GM21576 (cell line): ENCODE measurements around the gene LRP1B.

Source experiments
- ATAC-seq: cut with Tn5 transposase; IDR thresholded peaks from one replicate; pipeline ENCODE4 v1.9.1; 2021; ENCODE audit warnings: mild to moderate bottlenecking, moderate library complexity; ENCODE audit not compliant: unreplicated experiment

Gene LRP1B

DNA sequence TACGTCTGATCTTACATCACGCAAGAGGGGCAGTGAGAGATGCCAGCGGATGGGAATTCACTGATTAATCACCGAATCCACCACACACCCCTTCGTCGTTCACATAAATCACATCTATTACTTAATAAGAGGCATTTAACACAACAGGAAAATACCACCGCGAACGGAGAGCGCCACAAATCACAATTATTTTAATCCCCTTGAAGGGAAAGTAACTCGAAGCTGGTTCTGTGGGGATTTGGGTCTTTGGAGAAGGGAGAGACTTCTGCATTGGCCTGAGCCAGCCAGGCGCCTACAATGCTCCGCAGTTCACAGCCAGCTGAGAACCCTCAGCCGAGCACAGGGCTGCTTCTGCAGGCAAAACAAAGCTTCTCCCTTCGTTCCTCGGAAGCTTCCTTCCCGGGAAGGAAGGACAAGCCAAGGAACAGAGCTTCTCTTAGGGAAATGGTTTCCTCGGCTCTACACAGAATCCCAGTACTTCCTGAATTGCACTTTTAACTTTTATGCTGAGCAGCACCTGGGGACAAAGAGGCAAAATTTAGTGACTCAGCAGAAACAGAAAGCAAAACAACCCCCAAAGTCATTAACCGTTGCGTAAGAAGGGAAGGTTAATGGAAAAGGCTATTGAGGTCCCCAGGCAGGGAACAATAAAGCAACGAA is at the start of gene LRP1B:
TSS of gene LRP1B (minus strand) at position 7 of the 660 bp plus-strand sequence. CDS start 287 bp downstream, outside the sequence.
- ATAC-seq: peak; percentile 49

DNA sequence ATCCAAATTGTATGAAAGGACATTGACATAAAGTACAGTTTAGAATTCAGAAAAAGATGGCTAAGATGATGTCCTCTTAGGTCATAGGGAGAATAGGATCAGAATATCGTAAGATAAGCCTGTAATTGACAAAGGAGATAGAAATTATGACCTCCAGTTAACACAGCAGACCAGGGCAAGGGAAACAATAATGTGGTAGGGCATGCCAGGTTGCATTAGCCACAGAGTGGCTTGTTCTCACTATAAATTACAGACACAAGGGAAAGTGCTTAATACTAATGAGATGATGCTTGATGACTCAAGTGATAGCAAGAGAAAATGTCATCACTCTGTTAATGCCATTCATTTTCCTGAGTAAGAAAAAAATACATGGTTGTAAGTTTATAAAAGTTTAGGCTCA is 48.9 kb upstream of the LRP1B start:
- no peak for ATAC-seq

DNA sequence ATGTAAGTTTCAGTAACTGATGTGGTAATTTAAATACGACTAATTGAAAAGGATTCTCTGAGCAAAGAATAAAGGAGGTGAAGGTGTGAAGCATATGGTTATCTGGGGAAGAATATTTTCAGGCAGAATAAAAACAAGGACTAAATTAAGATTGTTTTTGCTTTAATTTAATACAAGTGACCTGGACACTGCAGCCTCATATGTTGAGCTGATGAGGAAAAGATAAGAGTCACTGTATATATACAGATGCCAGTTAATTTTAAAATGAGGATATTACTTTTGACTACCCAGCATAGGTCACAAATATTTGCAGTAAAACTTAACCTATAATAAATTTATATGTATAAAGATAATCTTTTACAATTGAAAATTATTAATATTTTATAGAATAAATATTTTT is 47.8 kb upstream of the LRP1B start:
- ATAC-seq: no peak

DNA sequence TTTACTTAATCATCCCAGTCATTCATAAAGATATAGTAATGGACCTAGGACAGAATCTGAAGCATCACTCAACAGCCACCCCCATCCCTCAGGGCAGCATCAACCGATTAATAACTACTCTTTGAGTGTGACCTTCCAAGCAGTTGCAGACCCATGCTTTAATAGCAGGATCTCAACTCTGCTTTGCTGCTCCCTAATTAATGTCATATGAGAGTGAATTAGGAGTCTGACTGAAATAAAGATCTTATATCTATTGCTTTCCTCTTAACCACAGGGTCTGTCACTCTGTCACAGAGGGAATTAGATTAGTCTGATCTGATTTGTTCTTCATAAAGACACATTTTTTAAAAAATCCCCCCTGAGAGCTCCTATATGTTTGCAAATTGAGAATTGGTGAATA is 46.1 kb upstream of the LRP1B start:
- no peak for ATAC-seq

DNA sequence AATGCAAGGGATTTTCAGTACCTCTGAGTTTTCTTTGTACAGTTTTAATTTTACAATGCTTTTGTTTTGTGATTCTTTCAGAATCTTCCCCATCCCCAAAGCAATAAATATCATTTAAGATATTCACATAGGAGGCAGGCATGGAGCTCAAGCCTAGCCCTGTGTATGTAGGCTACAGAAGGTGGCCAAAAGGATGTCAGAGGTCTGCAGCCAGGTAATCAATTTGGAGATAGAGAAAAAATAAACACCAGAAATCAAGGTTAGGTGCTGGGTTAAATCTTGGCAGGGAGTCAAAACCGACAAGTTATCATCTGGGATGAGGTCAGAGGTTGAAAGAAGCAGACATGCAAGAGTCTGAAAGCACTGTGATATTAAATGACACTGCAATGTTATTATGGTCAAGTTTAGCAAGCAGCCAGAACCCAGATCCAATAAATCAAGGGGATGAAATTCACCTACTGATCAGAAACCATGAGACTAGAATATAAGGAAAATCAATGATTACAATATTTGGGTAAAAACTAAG is 45.1 kb upstream of the LRP1B start:
- ATAC-seq: no peak

DNA sequence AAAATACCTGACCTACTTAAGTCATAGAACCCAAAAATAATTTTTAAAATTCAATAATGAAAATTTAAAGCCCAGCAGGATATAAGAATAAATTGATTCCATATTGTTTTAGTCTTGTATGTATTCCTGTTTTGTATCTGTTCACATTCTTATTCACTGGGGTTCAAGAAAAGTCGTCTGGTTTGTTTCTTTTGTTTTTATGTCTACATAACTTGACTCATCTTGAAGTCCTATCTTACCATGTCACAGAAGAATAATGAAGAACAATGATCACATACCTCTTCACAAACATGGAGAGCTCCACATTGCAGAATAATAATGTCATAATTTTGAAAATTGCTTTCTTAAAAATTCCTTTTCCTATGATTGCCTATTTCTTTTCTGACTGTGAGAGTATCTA is 43.4 kb upstream of the LRP1B start:
- ATAC-seq: no peak

DNA sequence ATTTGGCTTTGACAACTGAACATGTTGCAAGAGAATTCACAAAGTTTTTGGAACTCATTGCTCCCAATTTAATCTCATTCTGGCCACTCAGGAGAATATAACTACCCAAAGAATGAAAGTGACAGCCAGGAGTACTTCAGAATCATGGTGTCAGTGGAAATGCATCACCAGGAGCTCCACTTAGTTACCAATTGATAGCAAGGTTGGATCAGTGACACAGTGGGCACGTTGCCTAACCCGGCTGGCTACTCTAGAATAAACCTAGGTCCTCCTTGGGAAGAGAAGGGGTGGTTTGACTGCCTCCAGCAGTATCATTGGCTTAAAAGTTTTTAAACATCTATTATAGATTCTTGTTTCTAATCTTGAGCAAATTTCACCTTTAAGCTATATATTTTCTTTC is 40.0 kb upstream of the LRP1B start:
- ATAC-seq: no peak

DNA sequence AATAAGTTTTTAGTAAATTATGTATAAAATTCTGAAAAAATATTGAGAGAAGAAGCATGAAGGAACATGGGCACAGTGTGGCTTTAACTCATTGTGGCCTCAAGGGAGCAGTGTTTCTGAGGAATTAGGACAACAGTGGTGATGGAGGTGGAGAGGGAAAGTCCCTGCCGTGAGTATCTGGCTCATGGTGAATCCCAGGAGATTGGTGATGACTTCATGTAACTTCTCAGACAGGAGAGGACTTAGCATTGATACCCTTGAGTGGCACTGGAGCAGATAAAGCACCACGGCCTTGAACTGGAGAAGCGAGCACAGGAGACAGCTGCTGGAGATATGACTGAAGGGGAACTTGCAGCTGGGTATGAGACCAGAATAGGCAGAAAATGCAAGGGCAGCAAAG is 35.0 kb upstream of the LRP1B start:
- ATAC-seq: peak; percentile 96

DNA sequence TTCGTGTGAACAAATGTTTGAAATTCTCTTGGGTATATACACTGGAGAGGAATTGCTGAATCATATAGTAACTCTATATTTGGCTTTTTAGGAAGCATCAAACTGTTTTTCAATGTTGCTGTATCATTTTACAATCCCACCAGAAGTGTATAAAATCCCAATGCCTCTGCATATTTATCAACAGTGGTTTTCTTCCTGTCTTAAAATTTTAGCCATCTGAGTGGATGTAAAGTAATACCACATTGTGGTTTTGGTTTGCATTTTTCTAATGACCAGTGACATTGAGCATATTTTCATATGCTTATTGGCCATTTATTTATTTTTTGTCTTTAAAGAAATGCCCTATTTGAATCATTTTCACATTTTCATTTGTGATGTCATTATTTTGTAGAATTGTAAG is 22.8 kb upstream of the LRP1B start:
- no peak for ATAC-seq

DNA sequence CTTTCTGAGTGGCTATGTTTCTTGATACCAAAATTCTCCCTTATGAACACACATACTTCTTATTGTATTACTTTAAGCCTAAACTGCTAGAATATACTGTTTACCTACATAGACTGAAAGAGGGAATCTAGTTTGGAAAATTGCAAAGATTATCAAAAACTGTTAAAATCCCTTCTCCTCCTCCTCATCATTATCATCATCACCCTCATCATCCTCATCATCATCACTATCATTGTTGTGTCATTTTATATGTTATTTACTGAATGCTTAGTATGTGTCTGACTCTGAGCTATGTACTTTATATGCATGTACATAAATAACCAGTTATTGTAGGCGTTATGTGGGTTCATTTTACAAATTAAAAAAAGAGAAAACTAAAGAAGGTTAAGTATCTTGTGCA is 19.6 kb upstream of the LRP1B start:
- no peak for ATAC-seq

DNA sequence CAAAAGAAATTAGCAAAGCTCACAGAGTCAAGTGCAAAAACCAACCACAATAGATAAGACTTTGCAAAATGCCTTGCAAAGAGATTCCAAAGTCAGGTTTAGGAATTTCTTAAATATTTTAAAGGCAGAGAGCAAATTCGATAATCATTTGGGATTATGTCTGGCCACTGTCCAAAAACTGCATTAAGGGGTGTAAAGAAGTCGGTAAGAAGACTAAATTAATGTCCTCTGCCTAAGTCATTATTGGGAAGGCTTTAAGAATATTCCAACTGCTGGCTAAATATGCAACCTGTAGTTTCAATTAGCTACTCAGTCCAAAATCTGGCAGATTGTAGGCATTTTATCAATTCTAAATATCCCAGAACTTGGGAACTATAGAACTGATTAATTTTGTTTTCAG is 13.7 kb upstream of the LRP1B start:
- ATAC-seq: no peak

DNA sequence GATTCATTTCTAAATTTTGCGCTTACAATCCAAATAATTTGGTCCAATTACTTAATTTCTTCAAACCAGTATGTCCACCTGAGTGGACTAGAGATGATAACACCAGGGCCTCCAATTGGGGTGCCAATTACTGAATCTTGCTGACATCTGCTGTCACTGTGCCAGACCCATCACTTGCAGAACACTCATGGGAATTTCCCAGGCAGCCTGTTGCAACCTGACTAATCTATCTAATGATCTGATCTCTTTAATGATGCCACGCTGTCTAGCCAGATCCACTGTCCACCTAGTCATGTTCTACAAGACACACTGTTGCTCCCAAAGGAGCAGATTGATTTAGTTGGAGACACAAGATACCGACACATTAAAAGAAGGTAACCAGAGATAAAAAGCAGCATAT is 11.8 kb upstream of the LRP1B start:
- no peak for ATAC-seq

DNA sequence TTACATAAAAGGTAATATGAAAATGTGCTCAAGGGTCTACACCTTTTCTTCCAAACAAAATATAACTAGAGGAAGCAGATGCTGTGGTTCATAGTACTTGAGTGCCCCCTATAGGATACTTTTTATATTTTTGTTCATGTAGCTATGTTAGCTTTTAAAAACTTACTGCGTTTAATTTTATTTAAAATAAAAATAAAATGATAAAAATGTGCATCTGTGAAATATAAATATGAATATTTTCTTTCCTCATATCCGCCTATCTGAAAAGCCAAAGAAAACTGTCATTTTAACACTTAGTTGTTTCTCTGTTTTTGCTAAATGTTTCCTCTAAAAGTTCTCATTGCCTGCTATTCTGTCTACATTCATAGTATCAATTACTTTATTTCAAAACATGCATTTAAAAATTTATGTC is 9.6 kb upstream of the LRP1B start:
- ATAC-seq: peak; percentile 63

DNA sequence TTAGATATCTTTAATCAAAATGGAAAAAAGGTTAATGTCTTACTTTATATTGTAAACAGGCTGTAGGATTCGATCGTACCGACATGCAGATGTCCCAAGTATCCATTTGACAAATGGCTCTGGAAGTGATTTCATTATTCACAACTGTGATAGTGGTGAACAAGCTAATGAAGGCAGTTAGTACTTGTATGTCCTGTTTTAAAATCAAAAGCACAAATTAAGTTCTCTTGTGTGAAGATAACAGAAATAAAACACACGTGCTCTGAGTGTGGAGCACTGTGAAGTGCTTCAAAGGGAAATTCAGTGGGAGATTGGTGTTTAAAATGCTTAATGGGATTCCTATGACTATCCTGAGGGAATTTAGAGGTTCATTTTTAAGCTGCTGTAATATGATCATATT is 8.6 kb upstream of the LRP1B start:
- ATAC-seq: no peak

DNA sequence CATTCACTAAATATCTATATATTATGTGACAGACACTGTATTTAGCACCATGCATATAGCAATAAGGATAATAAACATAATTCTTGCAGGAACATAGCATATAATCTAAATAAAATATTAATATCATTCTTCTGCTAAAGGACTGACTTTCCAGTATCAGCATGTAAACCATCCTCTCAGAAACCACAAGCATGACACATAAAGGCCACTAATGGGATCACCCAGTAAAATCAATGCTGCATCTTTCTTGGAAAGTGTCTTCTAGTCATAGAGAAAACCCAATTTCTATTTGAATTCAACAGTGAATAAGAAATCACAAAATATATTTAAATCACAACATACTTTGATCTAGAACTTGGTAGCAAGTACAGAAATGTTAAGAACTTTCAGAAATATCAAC is 5.8 kb upstream of the LRP1B start:
- no peak for ATAC-seq

DNA sequence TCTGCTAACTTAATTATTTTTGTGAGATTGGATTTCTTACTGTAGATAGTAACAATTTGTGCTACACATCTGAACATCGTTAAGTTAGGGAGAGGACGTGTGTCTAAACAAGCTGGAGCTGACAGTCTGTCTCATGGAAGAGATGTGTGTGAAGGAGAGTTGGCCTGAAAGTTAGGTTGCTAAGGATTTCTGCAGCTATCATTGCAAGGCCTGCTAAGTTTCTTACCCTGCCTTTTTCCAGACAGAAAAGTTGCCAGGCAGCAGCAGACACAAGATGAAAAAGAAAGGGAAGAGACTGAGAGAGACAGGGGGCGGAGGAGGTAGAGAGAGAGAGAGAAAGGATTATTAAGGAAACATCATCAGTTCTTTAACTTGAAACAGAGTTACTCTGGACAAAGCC is 4.1 kb upstream of the LRP1B start:
- no peak for ATAC-seq

DNA sequence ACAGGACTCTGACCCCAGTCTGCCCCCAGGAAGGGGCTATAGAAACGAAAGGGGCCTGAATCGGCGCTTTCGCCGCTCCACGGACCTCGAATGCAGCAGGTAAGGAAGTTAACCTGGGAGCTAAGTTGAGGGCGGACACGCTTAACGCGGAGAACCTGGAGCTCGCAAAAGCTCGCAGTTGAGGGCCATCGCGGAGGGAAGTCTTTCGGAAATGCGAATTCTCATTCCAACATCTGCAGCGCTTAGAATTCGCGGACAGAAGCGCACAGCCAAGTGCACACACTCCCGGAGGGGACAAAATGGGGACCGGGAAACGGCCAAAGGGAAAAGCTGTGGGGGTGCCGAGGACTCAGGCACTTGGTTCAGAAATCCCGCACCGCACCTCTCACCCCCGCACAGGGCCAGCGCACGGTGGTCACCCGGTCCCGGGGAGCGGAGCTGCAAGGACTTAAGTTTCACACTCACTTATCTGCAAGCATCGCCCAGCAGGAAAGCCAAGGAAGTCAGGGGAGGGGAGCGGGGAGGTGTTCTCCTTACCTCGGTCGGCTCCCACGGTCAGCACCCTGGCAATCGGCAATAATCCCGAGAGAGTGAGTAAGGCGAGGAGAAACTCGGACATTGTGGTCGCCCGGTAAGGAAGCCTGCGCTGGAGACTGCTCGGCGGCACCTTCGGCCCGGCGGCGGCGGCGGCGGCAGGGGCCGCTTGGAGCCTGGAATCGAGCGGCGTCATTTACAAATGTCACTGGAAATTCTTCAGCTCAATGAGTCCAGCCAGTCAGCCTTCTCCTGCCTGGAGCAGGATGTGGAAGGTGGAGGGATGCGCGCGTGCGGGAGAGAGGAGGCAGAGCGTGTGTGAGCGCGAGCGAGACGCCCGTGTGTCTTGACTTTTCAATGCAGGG is 456 bp downstream of the LRP1B start:
- peak; percentile 36 for ATAC-seq

DNA sequence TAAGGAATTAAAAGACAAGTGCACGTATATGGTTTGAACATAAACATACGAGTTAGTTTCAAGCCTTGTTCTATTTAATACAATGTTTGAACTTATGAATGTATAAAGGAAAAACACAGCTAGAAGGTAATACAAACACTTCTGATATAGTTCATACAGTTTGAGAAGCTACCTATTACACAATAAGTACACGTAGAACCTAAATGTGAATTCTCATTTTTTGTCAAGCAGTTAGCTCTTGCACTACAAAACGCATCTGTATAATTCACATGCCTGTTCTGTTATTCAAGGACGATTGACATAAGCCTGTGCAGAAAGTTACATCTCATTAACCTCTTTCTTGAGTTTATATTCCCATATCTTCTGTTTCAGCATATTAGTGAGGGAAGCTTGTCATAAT is 2.7 kb downstream of the LRP1B start:
- no peak for ATAC-seq

DNA sequence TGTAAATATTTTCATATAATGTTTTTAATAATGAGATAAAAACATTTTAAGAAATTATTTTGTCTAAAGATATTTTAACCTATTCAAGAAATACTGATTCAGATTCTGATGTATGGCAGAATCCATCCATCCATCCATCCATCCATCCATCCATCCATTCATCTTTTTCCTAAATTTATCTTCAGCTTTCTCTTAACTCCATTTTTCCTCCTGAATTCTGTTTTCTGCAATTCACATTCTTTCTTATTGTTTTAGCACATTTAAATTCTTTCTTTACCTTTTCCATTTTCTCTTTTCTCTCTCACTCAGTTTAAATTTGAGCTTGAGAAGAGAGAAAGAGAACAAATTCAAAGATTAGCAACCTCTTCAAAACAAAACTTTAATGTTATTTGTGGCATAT is 3.6 kb downstream of the LRP1B start:
- ATAC-seq: no peak

DNA sequence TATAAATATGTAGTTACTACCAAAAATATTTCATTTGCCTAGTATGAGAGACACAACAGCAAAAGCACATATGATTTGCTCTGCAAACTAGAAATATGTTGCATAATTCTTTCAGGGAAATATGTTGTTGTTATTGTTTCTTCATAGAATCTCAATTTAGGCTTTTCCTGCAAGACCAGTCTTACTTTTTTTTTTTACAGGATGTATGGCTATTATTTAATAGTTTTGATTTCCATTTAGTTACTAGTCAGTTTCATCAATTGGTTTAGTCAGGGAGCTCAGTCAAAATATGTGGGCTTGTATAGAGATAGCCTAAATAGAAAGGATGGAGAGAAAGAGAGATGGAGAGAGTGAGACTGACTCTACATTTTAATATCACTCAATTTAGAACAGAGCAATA is 6.1 kb downstream of the LRP1B start:
- no peak for ATAC-seq

DNA sequence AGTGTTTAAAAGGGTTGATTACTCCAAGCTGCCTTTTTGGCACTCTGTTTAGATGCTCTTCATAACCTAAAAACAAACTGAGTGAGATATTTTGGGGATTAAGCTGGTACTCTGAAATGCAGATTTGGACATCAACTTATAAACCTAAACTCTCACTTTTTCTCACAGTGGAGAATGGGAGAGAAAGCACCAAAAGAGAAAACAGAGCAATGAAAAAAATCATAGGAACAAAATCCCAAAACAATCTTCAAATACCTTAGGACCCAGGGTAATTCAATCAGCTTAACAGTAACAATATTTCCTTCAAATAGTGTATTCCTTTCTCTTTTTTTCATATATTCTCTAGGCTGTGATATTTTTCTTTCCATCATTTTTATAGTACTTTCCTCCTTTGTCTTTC is 11.5 kb downstream of the LRP1B start:
- no peak for ATAC-seq

DNA sequence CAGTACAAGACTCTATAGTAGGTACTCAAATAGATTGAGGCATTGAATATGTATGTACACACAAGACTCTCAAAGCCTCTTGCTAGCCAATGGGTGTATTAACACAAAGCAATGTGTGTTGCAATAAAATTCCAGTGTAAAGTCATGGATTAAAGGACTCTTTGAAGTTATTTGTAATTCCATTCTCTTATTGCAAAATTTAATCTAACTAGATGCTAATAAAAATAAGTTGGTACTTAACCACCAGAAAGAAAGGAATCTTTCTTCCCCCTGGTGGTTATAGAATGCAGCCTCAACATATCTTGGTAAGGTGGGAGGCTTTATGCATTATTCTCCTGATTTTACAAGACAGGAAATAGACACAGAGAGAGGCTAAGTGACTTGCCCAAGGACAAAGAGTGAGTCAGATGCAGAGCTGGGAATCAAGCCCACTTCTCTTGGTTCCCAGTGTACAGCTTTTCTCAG is 18.0 kb downstream of the LRP1B start:
- no peak for ATAC-seq
